Activated naive CD4-positive, alpha-beta T cell treated with anti-CD3 and anti-CD28 coated beads, Interleukin-2, amount 50 U/mL, for 72 hours (primary cell): ENCODE measurements around the gene DLX1. TPM values are rescaled to one million over a fixed set of nuclear protein-coding genes. Genes with fewer than 3 reads are reported as not detected.

Source experiments
- ATAC-seq, 2 donors: fragments of 150-1000 bp; cut with Tn5 transposase; 2 replicates each; pipeline ENCODE4 v1.10.0; 2021; ENCODE audit warnings: mild to moderate bottlenecking in 2 of 2, moderate library complexity in 2 of 2
- DNase-seq, 2 donors: peaks; one replicate each; pipeline ENCODE4 v3.0.0; 2021 to 2022; ENCODE audit warnings: low spot score in 2 of 2
- H3K27ac Mint-ChIP-seq, 2 donors: one replicate each; pipeline ENCODE4 v1.8.0; 2022; ENCODE audit warnings: mild to moderate bottlenecking in 2 of 2, mixed read lengths in 2 of 2
- H3K36me3 Mint-ChIP-seq, 2 donors: one replicate each; pipeline ENCODE4 v1.8.0; 2022; ENCODE audit warnings: mixed read lengths in 2 of 2
- H3K9me3 Mint-ChIP-seq, 2 donors: one replicate each; pipeline ENCODE4 v1.8.0; 2022; ENCODE audit warnings: mixed read lengths in 2 of 2
- total RNA-seq, 2 donors: library from RNA; stranded (reverse); gene quantifications; one replicate each; pipeline ENCODE4 v1.2.3, GENCODE V29; 2022

DLX1 gene
- not detected for total RNA-seq

GRCh38 chr2:172085460-172086159, at the start of gene DLX1:
TSS of gene DLX1 (plus strand) at chr2:172085507. CDS start at chr2:172085678, 171 bp downstream.
- peak; percentile 1 to 7 for ATAC-seq
- DNase-seq, result no peak
- Mint-ChIP-seq H3K9me3 (no peaks in the 10 kb centered on the region), H3K27ac (peak within 1 kb of the TSS in 1 of 2 donors; percentile 14), H3K36me3 (peaks cover 22 to 55% of the 10 kb centered on the region in 2 donors)

- ATAC-seq, result no peak
- no peaks in the 10 kb centered on the region for H3K9me3 Mint-ChIP-seq
- no peaks in the 10 kb centered on the region for H3K36me3 Mint-ChIP-seq
- DNase-seq, result no peak
- H3K27ac Mint-ChIP-seq, result no peak overlapping the region
Observed at GRCh38 chr2:172038121-172038520, 47.2 kb upstream of the DLX1 start.

GRCh38 chr2:172038604-172039003, 46.7 kb upstream of the DLX1 start:
- DNase-seq, result no peak
- no peaks in the 10 kb centered on the region for H3K9me3 Mint-ChIP-seq
- H3K36me3 Mint-ChIP-seq, result no peaks in the 10 kb centered on the region
- ATAC-seq, result no peak
- H3K27ac Mint-ChIP-seq, result no peak overlapping the region

DNA sequence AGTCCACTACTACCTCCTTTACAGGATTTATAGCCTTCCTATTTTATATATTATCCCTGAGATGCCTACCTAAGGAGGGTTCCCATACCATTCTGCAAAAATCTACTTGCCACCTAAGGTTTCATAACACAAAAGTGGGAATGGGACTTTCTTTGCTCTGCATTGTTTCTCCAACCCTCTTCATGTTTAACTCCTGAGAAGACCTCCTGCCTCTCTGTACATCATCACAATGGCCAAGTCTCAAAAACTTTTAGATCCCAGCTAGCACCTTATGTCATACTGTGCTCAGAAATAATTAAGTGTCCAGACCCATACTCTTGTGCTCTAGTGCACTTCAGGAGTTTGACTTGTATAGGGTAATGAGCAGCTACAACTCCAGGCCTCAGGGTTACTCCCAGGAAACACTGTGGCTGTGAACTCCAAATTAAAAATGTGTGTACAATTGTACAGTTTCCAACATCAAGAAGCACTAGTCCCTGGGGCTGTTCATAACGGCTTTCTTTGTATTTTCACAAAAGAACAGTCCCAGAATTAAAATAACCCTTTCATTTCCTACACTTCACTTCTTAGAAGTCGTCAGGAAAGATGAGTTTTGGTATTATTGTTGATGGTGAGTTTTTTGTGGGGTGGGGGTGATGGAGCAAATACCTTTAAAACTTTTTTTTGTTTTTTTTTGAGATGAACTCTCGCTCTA, 46.1 kb upstream of the DLX1 start:
- no peaks in the 10 kb centered on the region for H3K9me3 Mint-ChIP-seq
- H3K36me3 Mint-ChIP-seq, result no peaks in the 10 kb centered on the region
- ATAC-seq (no peak), DNase-seq (no peak)
- H3K27ac Mint-ChIP-seq, result no peak overlapping the region

- Mint-ChIP-seq H3K27ac (no peak overlapping the region), H3K9me3 (no peaks in the 10 kb centered on the region), H3K36me3 (no peaks in the 10 kb centered on the region)
- DNase-seq (no peak), ATAC-seq (no peak)
Observed at GRCh38 chr2:172040311-172040710, 45.0 kb upstream of the DLX1 start.

DNA sequence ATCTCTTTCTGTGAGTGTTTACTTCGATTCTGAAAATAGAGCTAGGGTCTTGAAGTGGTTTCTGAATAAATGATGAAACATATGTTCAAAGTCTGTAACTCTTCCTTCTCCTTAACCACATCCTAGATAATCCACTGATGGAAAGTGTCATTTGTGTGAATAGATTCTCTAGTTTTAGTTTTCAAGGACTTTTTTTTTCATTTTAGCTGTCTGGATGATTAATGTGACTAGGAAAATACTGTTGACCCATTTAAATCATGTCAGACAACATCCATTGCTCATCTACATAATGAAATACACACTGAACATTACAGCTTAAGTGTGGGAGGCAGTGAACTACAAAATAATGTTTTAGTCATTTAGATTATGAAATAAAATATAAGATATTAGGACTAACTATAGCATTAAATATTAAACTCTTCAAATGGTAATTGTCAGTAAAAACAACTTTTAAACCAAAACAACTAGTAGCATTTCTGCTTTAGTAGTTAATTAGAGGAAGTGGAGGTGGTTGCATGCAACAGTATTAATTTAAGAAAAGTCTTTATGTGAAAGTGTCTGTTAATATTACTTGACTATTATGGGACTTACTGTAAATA, 39.1 kb upstream of the DLX1 start:
- H3K36me3 Mint-ChIP-seq, result no peaks in the 10 kb centered on the region
- no peak for DNase-seq
- H3K27ac Mint-ChIP-seq, result no peak overlapping the region
- no peak for ATAC-seq
- no peaks in the 10 kb centered on the region for H3K9me3 Mint-ChIP-seq

DNA sequence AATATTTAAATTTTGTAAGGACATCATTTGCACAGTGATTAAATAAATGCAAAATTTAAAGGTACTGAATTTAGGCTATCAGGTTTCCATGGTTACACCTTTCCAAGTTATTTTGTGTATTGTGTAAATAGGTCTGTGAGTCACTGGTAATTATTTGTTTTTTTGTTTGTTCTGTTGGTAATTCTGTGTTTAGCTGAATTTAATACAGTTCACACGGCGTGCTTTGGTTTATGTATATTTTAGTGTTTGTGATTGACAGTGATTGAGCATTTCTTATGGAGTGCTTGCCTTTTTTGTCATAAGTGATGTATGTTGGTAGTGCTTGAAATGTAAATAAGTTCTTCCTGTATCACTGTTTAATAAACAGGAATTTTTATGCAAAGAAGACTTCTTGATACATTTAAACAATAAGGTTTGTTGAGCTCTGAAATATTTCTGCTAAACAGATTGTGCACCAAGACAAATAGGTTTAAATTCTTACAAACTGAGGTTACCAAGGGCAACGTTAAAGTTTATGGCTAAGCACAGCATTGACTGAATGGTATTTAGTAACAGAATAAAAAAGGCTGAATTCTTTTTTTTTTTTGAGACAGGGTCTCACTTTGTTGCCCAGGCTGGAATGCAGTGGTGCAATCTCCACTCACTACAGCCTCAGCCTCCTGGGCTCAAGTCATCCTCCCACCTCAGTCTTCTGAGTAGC, 38.3 kb upstream of the DLX1 start:
- DNase-seq, result no peak
- no peaks in the 10 kb centered on the region for H3K9me3 Mint-ChIP-seq
- no peaks in the 10 kb centered on the region for H3K36me3 Mint-ChIP-seq
- no peak overlapping the region for H3K27ac Mint-ChIP-seq
- ATAC-seq, result no peak

DNA sequence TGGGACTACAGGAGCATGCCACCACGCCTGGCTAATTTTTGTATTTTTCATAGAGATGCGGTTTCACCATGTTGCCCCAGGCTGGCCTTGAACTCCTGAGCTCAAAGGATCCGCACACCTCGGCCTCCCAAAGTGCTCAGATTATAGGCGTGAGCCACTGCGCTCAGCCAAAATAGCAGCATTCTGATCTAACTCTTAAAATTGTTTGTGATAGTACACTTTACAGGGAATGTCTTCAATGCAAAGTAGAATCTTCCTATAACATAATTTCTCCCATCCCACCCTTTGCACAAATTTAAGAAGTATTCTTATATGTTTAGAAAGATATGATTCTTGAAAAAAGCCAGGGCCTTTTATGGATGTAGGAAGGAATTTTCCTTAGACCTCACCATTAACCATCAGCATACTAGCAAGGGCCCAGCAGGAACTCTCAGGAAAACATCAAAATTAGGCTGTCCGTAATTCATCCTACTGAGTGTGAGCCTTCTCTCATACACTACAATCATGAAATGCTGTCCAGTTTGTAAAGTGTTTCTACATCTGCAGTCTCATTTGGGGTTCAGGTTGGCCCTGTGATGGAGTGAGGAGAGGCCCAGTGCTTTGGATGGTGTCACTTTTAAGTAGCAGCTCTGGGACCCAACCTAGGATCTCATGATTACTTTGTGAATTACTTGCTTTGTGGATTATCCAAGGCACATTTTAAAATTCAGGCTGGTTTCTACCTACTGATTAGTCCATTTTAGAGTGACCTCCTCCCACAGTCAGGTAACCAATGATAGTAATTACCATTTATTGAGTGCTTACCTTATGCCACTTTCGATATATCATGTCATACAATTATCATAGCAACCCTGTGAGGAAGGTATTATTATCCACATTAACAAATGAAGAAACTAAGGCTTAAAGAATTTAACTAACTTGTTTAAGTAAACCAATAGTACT, 37.5 kb upstream of the DLX1 start:
- ATAC-seq (no peak), DNase-seq (no peak)
- no peaks in the 10 kb centered on the region for H3K9me3 Mint-ChIP-seq
- no peaks in the 10 kb centered on the region for H3K36me3 Mint-ChIP-seq
- no peak overlapping the region for H3K27ac Mint-ChIP-seq

DNA sequence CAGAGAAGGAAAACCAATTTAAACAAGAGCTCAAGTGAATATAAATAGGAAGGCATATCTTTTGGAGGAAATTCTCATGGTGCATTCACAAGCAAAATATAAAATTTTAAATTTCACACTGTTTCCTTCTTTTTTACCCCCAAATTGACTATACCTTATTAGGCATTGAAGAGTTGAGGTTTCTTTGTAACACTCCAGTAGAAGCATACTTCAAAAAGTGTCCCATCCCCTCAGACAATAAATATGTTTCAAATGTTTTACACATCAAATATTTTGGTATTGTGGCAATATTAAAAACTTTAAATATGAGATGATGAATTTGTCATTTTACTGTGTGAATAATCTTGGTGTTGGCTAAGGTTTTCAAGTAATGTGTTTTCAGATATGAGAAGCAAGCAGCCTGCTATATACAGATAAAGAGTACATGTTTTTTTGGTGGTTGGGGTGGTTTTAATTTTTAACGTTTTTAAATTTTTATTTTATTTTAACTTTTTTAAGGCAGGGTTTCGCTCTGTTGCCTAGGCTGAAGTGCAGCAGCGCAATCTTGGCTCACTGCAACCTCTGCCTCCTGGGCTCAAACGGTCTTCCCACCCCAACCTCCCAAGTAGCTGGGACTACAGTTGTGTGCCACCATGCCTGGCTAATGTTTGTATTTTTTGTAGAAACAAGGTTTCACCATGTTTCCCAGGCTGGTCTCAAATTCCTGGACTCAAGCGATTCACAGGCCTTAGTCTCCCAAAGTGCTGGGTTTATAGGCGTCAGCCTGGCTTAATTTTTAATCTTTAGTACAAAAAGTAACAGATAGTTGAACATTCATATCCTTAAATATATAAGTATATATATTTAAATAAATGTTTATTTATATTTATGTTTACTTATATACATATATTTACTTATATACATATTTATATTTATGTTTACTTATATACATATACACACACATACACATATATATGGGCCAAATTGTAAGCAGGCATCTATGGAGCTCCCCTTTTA, 36.5 kb upstream of the DLX1 start:
- Mint-ChIP-seq H3K9me3 (no peaks in the 10 kb centered on the region), H3K36me3 (no peaks in the 10 kb centered on the region), H3K27ac (no peak overlapping the region)
- DNase-seq (no peak), ATAC-seq (no peak)

GRCh38 chr2:172049567-172050120, 35.7 kb upstream of the DLX1 start:
- no peak for ATAC-seq
- DNase-seq, result no peak
- no peak overlapping the region for H3K27ac Mint-ChIP-seq
- no peaks in the 10 kb centered on the region for H3K9me3 Mint-ChIP-seq
- no peaks in the 10 kb centered on the region for H3K36me3 Mint-ChIP-seq

DNA sequence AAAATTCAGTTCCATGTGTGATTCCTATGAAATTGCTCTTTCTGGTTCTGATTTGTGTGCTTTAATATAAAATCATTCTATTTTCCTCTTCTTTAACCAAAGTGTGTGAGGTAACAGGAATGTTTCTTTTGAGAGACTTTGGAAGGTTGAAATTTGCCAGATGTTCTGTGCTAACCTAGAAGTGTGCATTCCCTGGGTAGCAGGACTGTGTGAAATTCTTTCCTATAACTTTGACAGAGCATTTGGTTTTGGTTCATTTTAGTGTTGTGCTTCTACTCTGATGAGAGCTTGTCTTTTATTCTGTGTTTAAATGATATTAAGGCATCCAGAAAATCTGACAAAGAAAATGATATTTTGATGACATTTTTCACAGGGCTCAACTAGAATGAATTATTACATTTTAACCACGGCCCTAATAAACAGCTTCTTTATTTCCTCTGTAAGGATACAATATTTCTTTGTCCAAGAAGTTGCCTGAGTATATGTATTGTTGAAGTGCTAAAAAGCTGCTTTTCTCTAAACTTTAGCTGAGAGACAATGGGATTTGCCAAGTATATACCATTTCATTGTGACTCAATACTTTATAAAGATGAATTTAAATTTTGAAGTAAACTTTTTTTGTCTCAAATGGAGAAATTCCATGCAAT, 34.7 kb upstream of the DLX1 start:
- Mint-ChIP-seq H3K36me3 (no peaks in the 10 kb centered on the region), H3K27ac (no peak overlapping the region), H3K9me3 (no peaks in the 10 kb centered on the region)
- ATAC-seq (no peak), DNase-seq (no peak)

DNA sequence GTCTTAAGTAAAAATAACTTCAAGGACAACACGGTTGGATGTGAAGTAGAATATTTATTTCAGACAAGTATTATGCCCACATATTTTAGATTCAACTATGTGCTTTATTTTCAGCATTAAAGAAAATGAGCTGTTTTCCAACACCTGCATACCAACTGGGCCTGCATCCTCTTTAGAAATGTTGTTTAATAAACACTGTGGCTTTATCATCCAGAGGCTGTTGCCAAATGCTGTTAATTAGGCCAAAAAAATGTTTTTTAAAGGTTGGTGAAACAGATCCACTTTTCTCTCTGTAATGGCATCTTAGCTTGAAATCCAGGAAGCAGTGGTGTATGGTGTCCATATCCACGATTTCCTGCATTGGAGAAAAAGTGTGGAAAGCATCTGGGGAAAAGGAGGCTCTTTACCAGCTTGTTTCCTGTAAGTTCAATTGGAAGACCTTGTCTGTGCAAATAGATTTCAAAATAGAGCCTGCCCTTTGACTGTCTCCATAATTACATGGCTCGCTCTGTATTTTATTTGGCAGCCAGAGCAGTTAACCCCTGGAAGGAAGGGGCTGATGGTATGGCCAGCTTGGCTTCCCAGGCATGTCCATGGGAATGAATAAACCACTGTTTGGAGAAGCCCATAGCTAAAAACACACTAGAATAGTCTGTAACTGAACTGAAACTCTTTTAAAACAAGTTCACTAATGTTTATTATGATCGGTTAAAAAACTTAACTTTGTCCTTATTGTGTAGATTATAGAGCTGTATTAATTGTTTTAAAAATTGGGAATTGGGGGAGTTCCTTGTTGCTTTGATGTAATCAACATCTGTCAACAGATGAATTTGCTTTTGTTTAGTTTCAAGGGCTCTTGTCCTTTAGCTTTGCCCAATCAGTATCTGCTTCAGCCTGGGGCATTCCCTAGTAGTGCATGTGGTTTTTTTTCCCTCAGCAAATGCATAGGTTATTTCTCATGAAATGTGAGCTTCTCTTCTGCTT, 33.0 kb upstream of the DLX1 start:
- ATAC-seq (no peak), DNase-seq (no peak)
- no peaks in the 10 kb centered on the region for H3K36me3 Mint-ChIP-seq
- H3K9me3 Mint-ChIP-seq, result no peaks in the 10 kb centered on the region
- H3K27ac Mint-ChIP-seq, result no peak overlapping the region

GRCh38 chr2:172053486-172053885, 31.8 kb upstream of the DLX1 start:
- DNase-seq, result no peak
- no peaks in the 10 kb centered on the region for H3K9me3 Mint-ChIP-seq
- no peak overlapping the region for H3K27ac Mint-ChIP-seq
- no peaks in the 10 kb centered on the region for H3K36me3 Mint-ChIP-seq
- no peak for ATAC-seq

DNA sequence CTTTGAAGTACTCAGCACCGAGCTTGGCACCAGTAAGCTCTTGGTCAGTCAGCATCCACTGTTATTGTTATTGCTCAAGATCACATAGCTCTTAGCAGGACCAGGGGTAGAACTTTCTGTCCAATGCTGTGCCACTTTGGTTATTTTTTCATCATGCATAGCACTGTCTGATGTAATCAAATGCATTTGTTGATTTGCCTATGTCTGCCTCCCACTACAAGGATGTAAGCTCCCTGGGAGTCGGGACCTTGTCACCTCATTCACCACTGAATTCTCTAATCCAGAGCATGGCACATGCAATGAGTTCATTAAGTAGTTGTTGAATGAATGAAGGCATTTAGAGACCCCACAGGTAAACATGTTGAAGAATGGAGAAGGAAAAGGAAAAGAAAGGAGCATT, 29.0 kb upstream of the DLX1 start:
- Mint-ChIP-seq H3K36me3 (no peaks in the 10 kb centered on the region), H3K9me3 (no peaks in the 10 kb centered on the region), H3K27ac (peak overlapping the region in 1 of 2 donors; percentile 74)
- DNase-seq (no peak), ATAC-seq (no peak)
